Kidney (tissue), 14 donors: ENCODE results near the gene KCNJ18. TPM values are rescaled to one million over a fixed set of nuclear protein-coding genes. Genes with fewer than 3 reads are reported as not detected.
A peak's percentile ranks its signal among the peaks of the same experiment; 100 is the strongest.
"Not testable (repeated sequence)": the region's sequence is repeated elsewhere in the genome, so short reads cannot be mapped to it uniquely, and the experiment has no call there.

ENCODE experiments used
- DNase-seq, 5 donors: peaks; one replicate each; pipeline ENCODE4 v3.0.0-alpha.2; 2013 to 2020
- FAIRE-seq: peaks from 2 replicates; lab custom pipeline; 2012; peaks lifted over from hg19 to GRCh38; lab: Jason Lieb, UNC
- H3K27ac ChIP-seq, 2 donors: one replicate each; pipeline ENCODE4 v1.7.0; 2013; ENCODE audit warnings: low read depth in 2 of 2, low read length in 2 of 2, inconsistent platforms in 1 of 2
- H3K27me3 ChIP-seq: one replicate; pipeline ENCODE4 v1.7.1; 2013; ENCODE audit warnings: low read length, inconsistent platforms; ENCODE audit not compliant: control insufficient read depth, insufficient read depth
- H3K36me3 ChIP-seq, 3 donors: one replicate each; pipeline versions ENCODE4 v1.7.0 to v1.7.1; 2013; ENCODE audit warnings: low read length in 3 of 3, control low read depth in 1 of 3, inconsistent platforms in 1 of 3; ENCODE audit not compliant: insufficient read depth in 3 of 3, control insufficient read depth in 2 of 3
- H3K4me1 ChIP-seq, 3 donors: one replicate each; pipeline versions ENCODE4 v1.7.0 to v1.7.1; 2013; ENCODE audit warnings: low read length in 3 of 3, inconsistent platforms in 1 of 3, low read depth in 1 of 3; ENCODE audit not compliant: control insufficient read depth in 2 of 3, insufficient read depth in 2 of 3
- H3K4me3 ChIP-seq, 3 donors: one replicate each; pipeline versions ENCODE4 v1.7.0 to v1.8.1; 2013; ENCODE audit warnings: low read length in 3 of 3, control low read depth in 1 of 3, inconsistent platforms in 1 of 3
- H3K9ac ChIP-seq, 3 donors: one replicate each; pipeline versions ENCODE4 v1.7.0 to v1.7.1; 2013; ENCODE audit warnings: low read length in 3 of 3, control low read depth in 1 of 3, inconsistent platforms in 1 of 3
- H3K9me3 ChIP-seq, 3 donors: one replicate each; pipeline versions ENCODE4 v1.7.0 to v1.7.1; 2013; ENCODE audit warnings: low read length in 3 of 3, control low read depth in 1 of 3, inconsistent platforms in 1 of 3; ENCODE audit not compliant: control insufficient read depth in 2 of 3, insufficient read depth in 1 of 3
- intact Hi-C: fragments of 100-400 bp; cut with DNase I; formaldehyde crosslinking; loops from one replicate; pipeline ENCODE4 v1.11.1; 2022
- polyA plus RNA-seq: library from polyadenylated mRNA; stranded (reverse); fragments of 350-450 nt; fragmentation: Illumina TruSeq; extraction: RNeasy Lipid Tissue Mini Kit (QIAGEN cat#74804); gene quantifications from one replicate; pipeline ENCODE4 v1.2.3, GENCODE V29; 2014; ENCODE audit warnings: low read depth, low replicate concordance; ENCODE audit not compliant: insufficient read depth
- total RNA-seq: library from RNA; stranded (reverse); fragmentation: NEBNext Ultra II Directional; extraction: Animal tissue kit (Norgen Biotek cat#: 25700); gene quantifications from one replicate; pipeline ENCODE4 v1.2.1, GENCODE V29; 2021
- TF ChIP-seq, protein P1 (sequence below): IDR thresholded peaks from 3 replicates; pipeline ENCODE4 v1.5.1; 2012; ENCODE audit warnings: mild to moderate bottlenecking, moderate library complexity, borderline replicate concordance; ENCODE audit not compliant: insufficient read depth; ENCODE audit errors: extremely low read depth
- donor health status: control.
- donor health status: control.
- donor health status: control.
- donor health status: control.
- donor health status: control.
- donor health status: DM: yes; HTN: yes; CAD: no.
- donor health status: Normal renal cell carcinoma (clear cell type).

Gene KCNJ18
- total and polyA plus RNA-seq, 2 donors from 2014 or later: not detected

DNA sequence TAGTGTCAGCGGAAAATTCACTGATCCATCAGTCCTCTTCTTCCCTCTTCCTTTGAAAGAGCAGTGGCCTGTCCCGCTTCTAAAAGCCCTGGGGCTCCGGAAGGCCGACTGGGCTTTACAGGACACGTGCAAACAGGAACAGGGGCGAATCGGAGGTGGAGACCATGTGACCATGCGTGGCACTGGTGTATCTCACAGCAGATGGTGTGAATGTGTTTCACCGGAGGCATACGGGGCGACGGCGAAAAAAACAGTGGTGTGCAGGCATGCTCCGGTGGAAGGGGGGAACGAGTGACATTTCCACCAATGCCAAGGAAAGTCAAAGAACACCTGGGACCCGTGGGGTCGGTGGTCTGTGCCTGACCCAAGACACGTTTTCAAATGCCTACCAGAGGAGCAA is 8.4 kb upstream of the KCNJ18 start:
- FAIRE-seq, intact Hi-C loops, H3K27ac ChIP-seq: not testable (repeated sequence)

DNA sequence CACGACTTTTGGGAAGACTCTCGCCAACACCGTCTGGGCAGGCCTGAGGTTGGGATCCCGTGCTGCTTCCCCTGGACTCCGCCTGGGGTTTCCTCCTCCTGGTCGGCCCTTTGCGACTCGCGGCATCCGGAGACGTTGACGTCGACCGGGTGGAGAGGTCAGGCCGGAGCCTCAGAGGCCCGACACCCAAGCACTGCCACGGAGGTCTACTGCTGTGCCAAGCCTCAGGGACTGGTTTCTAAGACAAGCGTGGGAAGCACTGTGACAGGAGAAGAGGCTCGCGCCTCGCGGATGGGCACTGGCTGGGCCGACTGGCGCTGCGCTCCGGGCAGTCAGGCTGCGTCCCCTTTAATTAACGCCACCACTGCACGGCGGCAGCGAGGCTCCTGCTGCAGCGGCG is 7.9 kb upstream of the KCNJ18 start:
- H3K36me3 ChIP-seq, intact Hi-C loops, DNase-seq, H3K27ac ChIP-seq, H3K4me3 ChIP-seq, H3K9me3 ChIP-seq, FAIRE-seq, H3K4me1 ChIP-seq, H3K27me3 ChIP-seq, H3K9ac ChIP-seq: not testable (repeated sequence)

More for the DNA sequence above, 8.4 kb upstream of the KCNJ18 start:
- H3K9ac ChIP-seq, H3K36me3 ChIP-seq, DNase-seq, H3K4me1 ChIP-seq, H3K9me3 ChIP-seq, H3K27me3 ChIP-seq, H3K4me3 ChIP-seq: not testable (repeated sequence)

DNA sequence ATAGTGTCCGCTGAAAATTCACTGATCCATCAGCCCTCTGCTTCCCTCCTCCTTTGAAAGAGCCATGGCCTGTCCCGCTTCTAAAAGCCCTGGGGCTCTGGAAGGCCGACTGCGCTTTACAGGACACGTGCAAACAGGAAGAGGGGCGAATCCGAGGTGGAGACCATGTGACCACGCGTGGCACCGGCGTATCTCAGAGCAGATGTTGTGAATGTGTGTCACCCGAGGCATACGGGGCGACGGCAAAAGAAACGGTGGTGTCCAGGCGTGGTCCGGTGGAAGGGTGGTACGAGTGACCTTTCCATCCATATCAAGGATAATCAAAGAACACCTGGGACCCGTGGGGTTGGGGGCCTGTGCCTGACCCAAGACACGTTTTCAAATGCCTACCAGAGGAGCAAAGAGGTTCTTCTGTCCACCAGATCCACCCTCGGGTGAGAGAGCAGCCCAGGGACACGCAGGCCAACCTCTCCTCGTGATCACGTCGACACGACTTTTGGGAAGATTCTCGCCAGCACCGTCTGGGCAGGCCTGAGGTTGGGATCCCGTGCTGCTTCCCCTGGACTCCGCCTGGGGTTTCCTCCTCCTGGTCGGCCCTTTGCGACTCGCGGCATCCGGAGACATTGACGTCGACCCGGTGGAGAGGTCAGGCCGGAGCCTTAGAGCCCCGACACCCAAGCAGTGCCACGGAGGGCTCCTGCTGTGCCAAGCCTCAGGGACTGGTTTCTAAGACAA is 7.1 kb upstream of the KCNJ18 start:
- H3K36me3 ChIP-seq, FAIRE-seq, H3K4me1 ChIP-seq, H3K9ac ChIP-seq, H3K27me3 ChIP-seq, intact Hi-C loops, H3K4me3 ChIP-seq, H3K27ac ChIP-seq, H3K9me3 ChIP-seq: not testable (repeated sequence)
- DNase-seq: peak in 1 of 5 donors; percentile 41

DNA sequence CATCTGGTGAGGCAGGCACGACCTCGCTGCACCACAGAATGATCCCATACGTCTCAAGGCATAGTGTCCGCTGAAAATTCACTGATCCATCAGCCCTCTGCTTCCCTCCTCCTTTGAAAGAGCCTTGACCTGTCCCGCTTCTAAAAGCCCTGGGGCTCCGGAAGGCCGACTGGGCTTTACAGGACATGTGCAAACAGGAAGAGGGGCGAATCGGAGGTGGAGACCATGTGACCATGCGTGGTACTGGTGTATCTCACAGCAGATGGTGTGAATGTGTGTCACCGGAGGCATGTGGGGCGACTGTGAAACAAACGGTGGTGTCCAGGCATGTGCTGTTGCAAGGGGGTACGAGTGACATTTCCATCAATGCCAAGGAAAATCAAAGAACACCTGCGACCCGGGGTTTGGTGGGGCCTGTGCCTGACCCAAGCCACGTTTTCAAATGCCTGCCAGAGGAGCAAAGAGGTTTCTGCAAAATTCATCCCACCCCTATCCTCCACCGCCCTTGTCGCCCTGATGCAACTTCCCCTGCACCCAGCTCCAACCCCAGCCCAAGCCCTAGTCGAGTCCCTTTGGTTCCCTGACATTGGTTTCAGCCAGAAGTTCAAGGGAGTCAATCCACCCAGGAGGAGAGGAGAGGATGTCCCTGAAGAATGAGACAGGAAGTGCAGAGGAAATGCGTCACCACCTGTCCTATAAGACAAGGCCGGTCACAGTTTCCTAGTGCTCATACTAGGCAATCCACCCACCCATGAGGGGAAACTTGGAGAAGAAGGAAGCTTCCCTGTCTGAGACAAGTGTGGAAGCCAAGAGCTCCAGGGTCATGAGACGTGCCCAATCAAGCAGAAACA is 5.9 kb upstream of the KCNJ18 start:
- intact Hi-C loops: loop anchor here (2.0 kb wide), 1 partner anchor 286 kb away; no protein-coding TSS in a partner anchor

More for the DNA sequence above, 5.9 kb upstream of the KCNJ18 start:
- no peaks in the 10 kb centered on the region for H3K9me3 ChIP-seq
- TF ChIP-seq, protein P1, sequence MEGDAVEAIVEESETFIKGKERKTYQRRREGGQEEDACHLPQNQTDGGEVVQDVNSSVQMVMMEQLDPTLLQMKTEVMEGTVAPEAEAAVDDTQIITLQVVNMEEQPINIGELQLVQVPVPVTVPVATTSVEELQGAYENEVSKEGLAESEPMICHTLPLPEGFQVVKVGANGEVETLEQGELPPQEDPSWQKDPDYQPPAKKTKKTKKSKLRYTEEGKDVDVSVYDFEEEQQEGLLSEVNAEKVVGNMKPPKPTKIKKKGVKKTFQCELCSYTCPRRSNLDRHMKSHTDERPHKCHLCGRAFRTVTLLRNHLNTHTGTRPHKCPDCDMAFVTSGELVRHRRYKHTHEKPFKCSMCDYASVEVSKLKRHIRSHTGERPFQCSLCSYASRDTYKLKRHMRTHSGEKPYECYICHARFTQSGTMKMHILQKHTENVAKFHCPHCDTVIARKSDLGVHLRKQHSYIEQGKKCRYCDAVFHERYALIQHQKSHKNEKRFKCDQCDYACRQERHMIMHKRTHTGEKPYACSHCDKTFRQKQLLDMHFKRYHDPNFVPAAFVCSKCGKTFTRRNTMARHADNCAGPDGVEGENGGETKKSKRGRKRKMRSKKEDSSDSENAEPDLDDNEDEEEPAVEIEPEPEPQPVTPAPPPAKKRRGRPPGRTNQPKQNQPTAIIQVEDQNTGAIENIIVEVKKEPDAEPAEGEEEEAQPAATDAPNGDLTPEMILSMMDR: no peak
- no peak overlapping the region for H3K4me3 ChIP-seq
- no peak overlapping the region for H3K9ac ChIP-seq
- no peak overlapping the region for H3K27ac ChIP-seq
- no peaks in the 10 kb centered on the region for H3K27me3 ChIP-seq
- no peak for FAIRE-seq
- H3K36me3 ChIP-seq: no peaks in the 10 kb centered on the region
- no peaks in the 10 kb centered on the region for H3K4me1 ChIP-seq
- no peak for DNase-seq
